Esophagus squamous epithelium (tissue), 5 donors: ENCODE results near the gene VAV3. TPM values are rescaled to one million over a fixed set of nuclear protein-coding genes. Genes with fewer than 3 reads are reported as not detected.

Source experiments
- DNase-seq: peaks from one replicate; lab custom pipeline; 2025; lab: John Stamatoyannopoulos, UW
- H3K27ac ChIP-seq, 4 donors: fragments of 200-600 bp; sonication (generic); one replicate each; pipeline ENCODE4 v1.5.1; 2016 to 2019; ENCODE audit warnings: mild to moderate bottlenecking in 1 of 4
- H3K27me3 ChIP-seq, 4 donors: fragments of 200-600 bp; sonication (generic); 1 replicate in 3 of 4; 2 replicates in 1 of 4; pipeline versions ENCODE4 v1.5.1 to v1.6.0; 2017 to 2021; ENCODE audit warnings: antibody characterized with exemption in 1 of 4
- H3K36me3 ChIP-seq, 3 donors: fragments of 200-600 bp; sonication (generic); one replicate each; pipeline ENCODE4 v1.5.1; 2016 to 2019
- H3K4me1 ChIP-seq, 3 donors: fragments of 200-600 bp; sonication (generic); one replicate each; pipeline ENCODE4 v1.5.1; 2017 to 2019
- H3K4me3 ChIP-seq, 4 donors: fragments of 200-600 bp; sonication (generic); 1 replicate in 3 of 4; 2 replicates in 1 of 4; pipeline ENCODE4 v1.5.1; 2016 to 2019; ENCODE audit warnings: mild to moderate bottlenecking in 2 of 4, moderate library complexity in 1 of 4
- H3K9me3 ChIP-seq, 3 donors: fragments of 200-600 bp; sonication (generic); one replicate each; pipeline ENCODE4 v1.5.1; 2016 to 2019
- POLR2A ChIP-seq, 4 donors: fragments of 450-650 bp; IDR thresholded peaks; one replicate each; pipeline ENCODE4 v1.6.1; 2017; ENCODE audit warnings: antibody characterized with exemption in 4 of 4, mild to moderate bottlenecking in 4 of 4, moderate library complexity in 3 of 4
- WGBS, 2 donors: methylation state at CpG; one replicate each; pipeline ENCODE4 v1.1.5; 2018; 5-methylcytosine and 5-hydroxymethylcytosine counted together
- intact Hi-C: fragments of 100-400 bp; cut with DNase I; formaldehyde crosslinking; loops from one replicate; pipeline ENCODE4 v1.15.0; 2022
- total RNA-seq, 4 donors: library from RNA; depleted of rRNA; stranded (reverse); fragments of >200 nt; gene quantifications; one replicate each; pipeline ENCODE4 v1.1.0, GENCODE V29; 2016
- TF ChIP-seq, protein P1 (sequence below), 6 experiments: fragments of 450-650 bp in 4 of 6; fragments of 200-600 bp in 2 of 6; sonication (generic) in 2 of 6; IDR thresholded peaks; one replicate each; pipeline ENCODE4 v1.5.1; 2016 to 2019; ENCODE audit warnings: antibody characterized with exemption in 6 of 6, mild to moderate bottlenecking in 4 of 6, moderate library complexity in 4 of 6
- donor health status: DM: yes; HTN: yes; CAD: no.

The VAV3 gene
- total RNA-seq, 4 donors from 2014 or later, result 43.4 to 126 (median 76.9) TPM

DNA sequence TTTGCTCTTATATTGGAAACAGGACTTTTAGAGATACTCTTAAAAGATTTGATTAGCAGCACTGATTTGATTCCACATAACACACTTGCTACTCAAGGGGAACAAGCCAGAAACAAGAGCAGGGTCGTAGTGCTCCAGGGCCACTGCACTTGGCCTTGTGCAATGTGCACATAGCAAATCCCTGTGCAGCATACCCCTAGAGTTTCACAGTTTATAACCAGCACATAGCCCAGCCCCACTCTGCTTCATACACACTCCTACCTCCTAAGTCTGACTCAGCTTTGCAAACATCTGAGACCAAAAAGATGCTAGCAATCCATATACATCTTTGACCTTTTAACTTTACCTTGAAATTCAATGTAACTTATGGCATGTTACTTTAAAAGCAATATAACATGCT is 157.6 kb downstream of the VAV3 start:
- DNase-seq, result no peak
- no peak for TF ChIP-seq POLR2A (IDR thresholded peaks at IDR 0.05)
- TF ChIP-seq, protein P1, sequence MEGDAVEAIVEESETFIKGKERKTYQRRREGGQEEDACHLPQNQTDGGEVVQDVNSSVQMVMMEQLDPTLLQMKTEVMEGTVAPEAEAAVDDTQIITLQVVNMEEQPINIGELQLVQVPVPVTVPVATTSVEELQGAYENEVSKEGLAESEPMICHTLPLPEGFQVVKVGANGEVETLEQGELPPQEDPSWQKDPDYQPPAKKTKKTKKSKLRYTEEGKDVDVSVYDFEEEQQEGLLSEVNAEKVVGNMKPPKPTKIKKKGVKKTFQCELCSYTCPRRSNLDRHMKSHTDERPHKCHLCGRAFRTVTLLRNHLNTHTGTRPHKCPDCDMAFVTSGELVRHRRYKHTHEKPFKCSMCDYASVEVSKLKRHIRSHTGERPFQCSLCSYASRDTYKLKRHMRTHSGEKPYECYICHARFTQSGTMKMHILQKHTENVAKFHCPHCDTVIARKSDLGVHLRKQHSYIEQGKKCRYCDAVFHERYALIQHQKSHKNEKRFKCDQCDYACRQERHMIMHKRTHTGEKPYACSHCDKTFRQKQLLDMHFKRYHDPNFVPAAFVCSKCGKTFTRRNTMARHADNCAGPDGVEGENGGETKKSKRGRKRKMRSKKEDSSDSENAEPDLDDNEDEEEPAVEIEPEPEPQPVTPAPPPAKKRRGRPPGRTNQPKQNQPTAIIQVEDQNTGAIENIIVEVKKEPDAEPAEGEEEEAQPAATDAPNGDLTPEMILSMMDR (IDR thresholded peaks at IDR 0.05), result no peak
- intact Hi-C loops, result no loop called here
- WGBS, 2 donors, result 80 to 93% methylated on average over 1 of the region's 1 CpG
- Histone ChIP-seq H3K27ac (no peak overlapping the region), H3K27me3 (no peaks in the 10 kb centered on the region), H3K36me3 (no peaks in the 10 kb centered on the region), H3K9me3 (no peaks in the 10 kb centered on the region), H3K4me3 (no peak overlapping the region), H3K4me1 (no peaks in the 10 kb centered on the region)

DNA sequence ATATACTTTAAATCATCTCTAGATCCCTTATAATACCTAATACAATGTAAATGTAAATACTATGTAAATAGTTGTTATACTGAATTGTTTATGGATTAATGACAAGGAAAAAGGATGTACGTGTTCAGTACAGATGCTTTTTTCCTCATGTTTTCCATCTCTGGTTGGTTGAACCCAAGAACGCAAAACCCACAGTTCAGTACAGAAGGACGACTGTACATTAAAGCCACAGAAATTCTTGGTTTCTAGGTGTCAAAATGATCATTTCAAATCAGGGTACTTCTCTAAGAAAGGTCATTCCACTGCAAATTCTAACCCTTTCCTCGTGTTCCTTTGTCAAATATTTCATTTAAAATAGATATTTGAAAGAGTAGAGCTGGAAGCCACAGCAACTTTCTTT is 158.1 kb downstream of the VAV3 start:
- Histone ChIP-seq H3K27ac (no peak overlapping the region), H3K9me3 (no peaks in the 10 kb centered on the region), H3K27me3 (no peaks in the 10 kb centered on the region), H3K4me1 (no peaks in the 10 kb centered on the region), H3K36me3 (no peaks in the 10 kb centered on the region), H3K4me3 (no peak overlapping the region)
- WGBS, 2 donors, result 77 to 78% methylated on average over 4 of the region's 4 CpGs
- DNase-seq, result no peak
- intact Hi-C loops, result no loop called here
- TF ChIP-seq POLR2A (IDR thresholded peaks at IDR 0.05), result no peak
- TF ChIP-seq, protein P1 (IDR thresholded peaks at IDR 0.05), result no peak

DNA sequence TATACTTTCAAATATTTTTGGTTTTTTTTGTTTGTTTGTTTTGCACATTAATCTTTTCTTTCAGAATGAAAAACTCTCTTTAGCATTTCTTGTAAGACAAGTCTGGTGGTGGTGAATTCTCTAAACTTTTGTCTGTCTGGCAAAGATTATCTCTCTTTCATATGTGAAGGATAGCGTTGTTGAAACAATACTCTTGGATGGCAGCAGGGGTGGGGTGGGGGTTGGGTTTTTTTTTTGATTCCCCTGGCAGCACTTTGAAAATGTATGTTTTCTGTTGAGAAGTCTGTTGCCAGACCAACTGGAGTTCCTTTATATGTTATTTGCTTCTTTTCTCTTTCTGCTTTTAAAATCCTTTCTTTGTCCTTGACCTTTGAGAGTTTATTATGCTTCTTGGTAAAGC is 160.2 kb downstream of the VAV3 start:
- WGBS, 2 donors, result 33 to 50% methylated on average over 1 of the region's 1 CpG
- TF ChIP-seq POLR2A (IDR thresholded peaks at IDR 0.05), result no peak
- TF ChIP-seq, protein P1 (IDR thresholded peaks at IDR 0.05), result no peak
- Histone ChIP-seq H3K4me3 (no peak overlapping the region), H3K36me3 (no peaks in the 10 kb centered on the region), H3K9me3 (no peaks in the 10 kb centered on the region), H3K4me1 (no peaks in the 10 kb centered on the region), H3K27ac (no peak overlapping the region), H3K27me3 (no peaks in the 10 kb centered on the region)
- intact Hi-C loops, result no loop called here
- DNase-seq, result no peak

DNA sequence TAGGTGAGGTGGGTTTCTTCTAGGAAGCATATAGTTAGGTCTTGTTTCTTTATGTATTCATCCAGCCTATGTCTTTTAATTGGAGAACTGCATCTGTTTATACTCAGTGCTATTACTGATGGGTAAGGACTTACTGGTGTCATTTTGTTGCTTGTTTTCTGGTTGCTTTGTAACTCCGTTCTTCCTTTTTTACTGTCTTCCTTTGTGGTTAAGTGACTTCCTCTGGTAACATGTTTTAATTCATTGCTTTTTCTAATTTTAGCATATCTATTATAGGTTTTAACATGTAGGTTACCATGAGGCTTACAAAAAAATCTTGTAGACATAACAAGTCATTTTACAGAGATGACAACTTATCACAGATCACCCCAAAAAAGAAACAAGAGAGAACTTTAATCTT is 160.8 kb downstream of the VAV3 start:
- 33 to 50% methylated on average over 1 of the region's 1 CpG for WGBS, 2 donors
- H3K4me3 ChIP-seq, result no peak overlapping the region
- no peaks in the 10 kb centered on the region for H3K36me3 ChIP-seq
- TF ChIP-seq, protein P1 (IDR thresholded peaks at IDR 0.05), result no peak
- no peak for TF ChIP-seq POLR2A (IDR thresholded peaks at IDR 0.05)
- H3K27ac ChIP-seq, result no peak overlapping the region
- H3K27me3 ChIP-seq, result no peaks in the 10 kb centered on the region
- no peaks in the 10 kb centered on the region for H3K4me1 ChIP-seq
- intact Hi-C loops, result no loop called here
- no peaks in the 10 kb centered on the region for H3K9me3 ChIP-seq
- DNase-seq, result no peak

DNA sequence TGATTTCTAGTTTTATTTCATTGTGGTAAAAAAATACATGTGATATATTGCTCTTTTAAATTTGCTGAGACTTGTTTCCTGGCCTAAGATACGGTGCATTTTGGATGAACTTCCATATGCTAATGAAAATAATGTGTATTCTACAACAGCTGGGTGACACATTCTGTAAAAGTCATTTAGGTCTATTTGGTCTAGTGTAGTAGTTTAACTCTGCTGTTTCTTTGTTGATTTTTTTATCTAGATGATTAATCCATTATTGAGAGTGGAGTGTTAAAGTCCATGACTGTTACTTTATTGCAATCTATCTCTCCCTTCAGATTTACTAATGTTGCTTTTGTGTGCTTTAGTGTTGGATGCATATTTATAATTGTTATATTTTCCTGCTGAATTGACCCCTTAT is 161.4 kb downstream of the VAV3 start:
- no peak for DNase-seq
- intact Hi-C loops, result no loop called here
- TF ChIP-seq POLR2A (IDR thresholded peaks at IDR 0.05), result no peak
- TF ChIP-seq, protein P1 (IDR thresholded peaks at IDR 0.05), result no peak
- WGBS, 2 donors, result 13 to 42% methylated on average over 1 of the region's 1 CpG
- Histone ChIP-seq H3K4me1 (no peaks in the 10 kb centered on the region), H3K27me3 (no peaks in the 10 kb centered on the region), H3K9me3 (no peaks in the 10 kb centered on the region), H3K27ac (no peak overlapping the region), H3K4me3 (no peak overlapping the region), H3K36me3 (no peaks in the 10 kb centered on the region)
